Ectodermal cell (in vitro differentiated cells): Measurements from ENCODE around the gene FUT2.

Experiments used
- H3K27ac ChIP-seq: 2 replicates; pipeline ENCODE4 v1.7.0; 2013; ENCODE audit warnings: mild to moderate bottlenecking, low read depth, low read length; ENCODE audit not compliant: insufficient read depth, poor library complexity, severe bottlenecking
- H3K27me3 ChIP-seq: 2 replicates; pipeline ENCODE4 v1.7.0; 2013; ENCODE audit warnings: mild to moderate bottlenecking, low read length; ENCODE audit not compliant: insufficient read depth, control insufficient read depth, poor library complexity, severe bottlenecking
- H3K36me3 ChIP-seq: one replicate; pipeline ENCODE4 v1.7.0; 2013; ENCODE audit warnings: low read length; ENCODE audit not compliant: control insufficient read depth, insufficient read depth
- H3K4me1 ChIP-seq: one replicate; pipeline ENCODE4 v1.7.0; 2013; ENCODE audit warnings: low read length; ENCODE audit not compliant: control insufficient read depth, insufficient read depth
- H3K4me3 ChIP-seq: 2 replicates; pipeline ENCODE4 v1.7.0; 2013; ENCODE audit warnings: low read depth, low read length, control low read depth; ENCODE audit not compliant: insufficient read depth
- H3K9me3 ChIP-seq: 2 replicates; pipeline ENCODE4 v1.7.0; 2013; ENCODE audit warnings: mild to moderate bottlenecking, low read length, moderate library complexity; ENCODE audit not compliant: control insufficient read depth
- WGBS, 2 experiments: methylation state at CpG; one replicate each; pipeline ENCODE4 v1.1.7; 2013; ENCODE audit warnings: missing lambda C conversion rate in 2 of 2; 5-methylcytosine and 5-hydroxymethylcytosine counted together

FUT2 gene

GRCh38 chr19:48750771-48751504, 55.2 kb downstream of the FUT2 start:
- Histone ChIP-seq H3K36me3 (peaks cover 5% of the 10 kb centered on the region), H3K27me3 (peaks cover 25% of the 10 kb centered on the region), H3K9me3 (no peaks in the 10 kb centered on the region), H3K27ac (no peak overlapping the region), H3K4me3 (no peak overlapping the region), H3K4me1 (peaks cover 3% of the 10 kb centered on the region)
- WGBS, 2 experiments, result 94 to 95% methylated on average over 29 of the region's 29 CpGs

DNA sequence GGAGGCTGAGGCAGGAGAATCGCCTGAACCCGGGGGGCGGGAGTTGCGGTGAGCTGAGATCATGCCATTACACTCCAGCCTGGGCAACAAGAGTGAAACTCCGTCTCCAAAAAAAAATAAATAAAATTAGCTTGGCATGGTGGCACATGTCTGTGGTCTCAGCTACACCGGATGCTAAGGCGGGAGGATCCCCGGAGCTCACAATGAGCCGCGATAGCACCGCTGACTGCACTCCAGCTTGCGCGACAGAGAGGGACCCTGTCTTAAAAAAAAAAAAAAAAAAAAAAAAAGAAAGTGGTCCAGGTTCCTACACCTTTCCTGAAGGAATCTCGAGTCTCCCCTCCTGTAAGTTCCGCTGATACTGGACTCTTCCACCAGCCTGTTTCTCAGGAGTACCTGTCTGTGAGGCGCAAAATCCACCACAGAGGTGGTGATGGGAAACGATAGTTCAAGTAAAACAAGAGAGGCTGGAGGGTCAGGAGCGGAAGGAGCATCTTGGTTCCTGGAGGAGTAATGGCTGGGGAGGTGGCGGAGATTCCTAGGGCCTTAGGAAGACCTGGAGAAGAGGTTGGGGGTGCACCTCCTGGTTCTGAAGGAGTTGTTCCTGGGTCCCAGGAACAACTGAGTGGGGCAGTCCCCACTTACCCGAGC, 56.2 kb downstream of the FUT2 start:
- WGBS, 2 experiments, result 31 to 34% methylated on average over 20 of the region's 20 CpGs
- H3K27ac ChIP-seq, result no peak overlapping the region
- H3K4me3 ChIP-seq, result peak overlapping the region; percentile 67
- H3K36me3 ChIP-seq, result peaks cover 5% of the 10 kb centered on the region
- peaks cover 25% of the 10 kb centered on the region for H3K27me3 ChIP-seq
- no peaks in the 10 kb centered on the region for H3K9me3 ChIP-seq
- peaks cover 3% of the 10 kb centered on the region for H3K4me1 ChIP-seq

GRCh38 chr19:48752496-48753365, 57.0 kb downstream of the FUT2 start, which contains the start of gene FUT1:
TSS of gene FUT1 (minus strand) at chr19:48752641. CDS start at chr19:48751281, 1,360 bp downstream.
- Histone ChIP-seq H3K27ac (no peak within 1 kb of the TSS), H3K4me3 (peak within 1 kb of the TSS; percentile 67), H3K27me3 (peaks cover 25% of the 10 kb centered on the region), H3K9me3 (no peaks in the 10 kb centered on the region), H3K36me3 (peaks cover 5% of the 10 kb centered on the region), H3K4me1 (peaks cover 3% of the 10 kb centered on the region)
- WGBS, 2 experiments, result 1% methylated on average over 73 of the region's 73 CpGs

DNA sequence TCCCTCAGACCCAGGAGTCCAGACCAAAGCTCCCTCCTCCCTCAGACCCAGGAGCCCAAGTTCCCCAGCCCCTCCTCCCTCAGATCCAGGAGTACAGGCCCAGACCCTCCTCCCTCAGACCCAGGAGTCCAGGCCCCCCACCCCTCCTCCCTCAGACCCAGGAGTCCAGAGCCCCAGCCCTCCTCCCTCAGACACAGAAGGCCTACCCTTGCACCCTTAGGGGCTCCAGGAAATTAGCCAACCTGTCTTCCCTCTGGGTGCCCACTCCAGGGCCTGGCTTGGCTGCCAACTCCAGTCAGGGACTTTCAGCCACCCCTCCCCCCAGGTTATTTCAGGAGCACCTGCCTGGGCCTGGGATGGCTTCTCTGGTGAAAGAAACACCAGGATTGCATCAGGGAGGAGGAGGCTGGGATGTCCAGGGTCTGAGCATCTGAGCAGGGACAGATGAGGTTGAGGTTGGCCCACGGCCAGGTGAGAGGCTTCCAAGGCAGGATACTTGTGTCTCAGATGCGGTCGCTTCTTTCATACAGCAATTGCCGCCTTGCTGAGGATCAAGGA, 59.4 kb downstream of the FUT2 start, which contains the start of gene FGF21:
Gene FGF21, plus strand, starts transcription at position 441 of the 558 bp plus-strand sequence. CDS start 713 bp downstream, outside the sequence.
- Histone ChIP-seq H3K4me1 (peaks cover 3% of the 10 kb centered on the region), H3K27ac (no peak within 1 kb of the TSS), H3K27me3 (peaks cover 25% of the 10 kb centered on the region), H3K9me3 (no peaks in the 10 kb centered on the region), H3K4me3 (no peak within 1 kb of the TSS), H3K36me3 (no peaks in the 10 kb centered on the region)
- 92% methylated on average over 4 of the region's 4 CpGs for WGBS, 2 experiments
